ENCODE data around the gene ZNF397. TPM values are rescaled to one million over a fixed set of nuclear protein-coding genes. Genes with fewer than 3 reads are reported as not detected.

Gene ZNF397
- polyA plus RNA-seq, 3 donors, result 3.6 to 6.6 (median 3.6) TPM

GRCh38 chr18:35278969-35279368, 38.1 kb downstream of the ZNF397 start:
- no peak for DNase-seq
- peaks cover 19 to 49% (median 30%) of the 10 kb centered on the region in 7 donors for H3K9me3 Mint-ChIP-seq
- Histone ChIP-seq H2AFZ (ENCODE audit: insufficient read depth, low read depth, low read length, poor library complexity, severe bottlenecking) (no peak overlapping the region), H3K4me3 (replicated peaks in 1 of 3; ENCODE audit: low read depth in 2 of 3, low read length in 3 of 3) (no peak overlapping the region), H4K20me1 (ENCODE audit: insufficient read depth, low read length) (no peaks in the 10 kb centered on the region), H3K36me3 (replicated peaks in 1 of 2; ENCODE audit: control insufficient read depth in 1 of 2, insufficient read depth in 2 of 2, low read length in 2 of 2) (no peaks in the 10 kb centered on the region), H3K4me2 (replicated peaks; ENCODE audit: extremely low read depth, low read length, poor library complexity, severe bottlenecking) (no peak overlapping the region), H3K9me3 (replicated peaks in 1 of 2; ENCODE audit: control insufficient read depth in 1 of 2, insufficient read depth in 1 of 2, low read length in 2 of 2) (peaks cover 28 to 29% of the 10 kb centered on the region in 2 donors), H3K9ac (ENCODE audit: insufficient read depth, low read length, poor library complexity, severe bottlenecking) (no peak overlapping the region), H3K27me3 (ENCODE audit: control insufficient read depth in 2 of 2, insufficient read depth in 2 of 2, low read length in 2 of 2) (no peaks in the 10 kb centered on the region), H3K27ac (ENCODE audit: low read depth in 1 of 2, low read length in 2 of 2) (no peak overlapping the region), H3K79me2 (ENCODE audit: insufficient read depth, low read length) (no peaks in the 10 kb centered on the region), H3K4me1 (ENCODE audit: control insufficient read depth in 1 of 2, insufficient read depth in 2 of 2, low read length in 2 of 2) (no peaks in the 10 kb centered on the region)
- peaks cover 0 to 2% (median 0%) of the 10 kb centered on the region in 3 donors for H3K27me3 Mint-ChIP-seq (ENCODE audit: low read depth in 3 of 3)
- H3K4me3 Mint-ChIP-seq, result no peak overlapping the region
- peaks cover 0 to 12% of the 10 kb centered on the region in 2 donors for H3K36me3 Mint-ChIP-seq
- H3K27ac Mint-ChIP-seq, result no peak overlapping the region
- intact Hi-C loops (cut with micrococcal nuclease), result no loop called here
- no peak for TF ChIP-seq CTCF (IDR thresholded peaks at IDR 0.05)
- H3K4me1 Mint-ChIP-seq, result no peaks in the 10 kb centered on the region

- H4K20me1 ChIP-seq (ENCODE audit: insufficient read depth, low read length), result no peaks in the 10 kb centered on the region
- no peak overlapping the region for H3K9ac ChIP-seq (ENCODE audit: insufficient read depth, low read length, poor library complexity, severe bottlenecking)
- no peak overlapping the region for H2AFZ ChIP-seq (ENCODE audit: insufficient read depth, low read depth, low read length, poor library complexity, severe bottlenecking)
- no peaks in the 10 kb centered on the region for H3K4me1 Mint-ChIP-seq
- peaks cover 26 to 29% of the 10 kb centered on the region in 2 donors for H3K9me3 ChIP-seq (replicated peaks in 1 of 2; ENCODE audit: control insufficient read depth in 1 of 2, insufficient read depth in 1 of 2, low read length in 2 of 2)
- no peak overlapping the region for H3K4me3 ChIP-seq (replicated peaks in 1 of 3; ENCODE audit: low read depth in 2 of 3, low read length in 3 of 3)
- no peaks in the 10 kb centered on the region for H3K27me3 Mint-ChIP-seq (ENCODE audit: low read depth in 3 of 3)
- H3K36me3 Mint-ChIP-seq, result peaks cover 2 to 17% of the 10 kb centered on the region in 2 donors
- H3K27ac Mint-ChIP-seq, result no peak overlapping the region
- no peaks in the 10 kb centered on the region for H3K79me2 ChIP-seq (ENCODE audit: insufficient read depth, low read length)
- intact Hi-C loops (cut with micrococcal nuclease), result no loop called here
- no peaks in the 10 kb centered on the region for H3K36me3 ChIP-seq (replicated peaks in 1 of 2; ENCODE audit: control insufficient read depth in 1 of 2, insufficient read depth in 2 of 2, low read length in 2 of 2)
- no peak overlapping the region for H3K4me2 ChIP-seq (replicated peaks; ENCODE audit: extremely low read depth, low read length, poor library complexity, severe bottlenecking)
- H3K27ac ChIP-seq (ENCODE audit: low read depth in 1 of 2, low read length in 2 of 2), result no peak overlapping the region
- peaks cover 21 to 52% (median 39%) of the 10 kb centered on the region in 7 donors for H3K9me3 Mint-ChIP-seq
- no peak overlapping the region for H3K4me3 Mint-ChIP-seq
- no peaks in the 10 kb centered on the region for H3K4me1 ChIP-seq (ENCODE audit: control insufficient read depth in 1 of 2, insufficient read depth in 2 of 2, low read length in 2 of 2)
- H3K27me3 ChIP-seq (ENCODE audit: control insufficient read depth in 2 of 2, insufficient read depth in 2 of 2, low read length in 2 of 2), result no peaks in the 10 kb centered on the region
- no CpG with 5 or more reads among the region's 1 CpG for WGBS (ENCODE audit: insufficient coverage)
- TF ChIP-seq CTCF (IDR thresholded peaks at IDR 0.05), result no peak
- no peak for DNase-seq
These were observed 41.5 kb downstream of the ZNF397 start for GRCh38 chr18:35282353-35282752.
